HFF-Myc (cell line): ENCODE measurements around the gene RNF14.

Experiments
- DNase-seq: peaks from one replicate; pipeline ENCODE4 v3.0.0-alpha.2; 2011; ENCODE audit warnings: low read depth; ENCODE audit errors: extremely low read depth
- H3K4me3 ChIP-seq: replicated peaks from 2 replicates; pipeline ENCODE4 v1.5.1; 2011; ENCODE audit warnings: low read depth, mild to moderate bottlenecking, control low read depth, low read length
- TF ChIP-seq, protein P1 (sequence below): IDR thresholded peaks from 2 replicates; pipeline ENCODE4 v1.5.1; 2012; ENCODE audit warnings: mild to moderate bottlenecking, low read depth, low read length, control low read depth; ENCODE audit errors: missing control alignments

Gene RNF14

DNA sequence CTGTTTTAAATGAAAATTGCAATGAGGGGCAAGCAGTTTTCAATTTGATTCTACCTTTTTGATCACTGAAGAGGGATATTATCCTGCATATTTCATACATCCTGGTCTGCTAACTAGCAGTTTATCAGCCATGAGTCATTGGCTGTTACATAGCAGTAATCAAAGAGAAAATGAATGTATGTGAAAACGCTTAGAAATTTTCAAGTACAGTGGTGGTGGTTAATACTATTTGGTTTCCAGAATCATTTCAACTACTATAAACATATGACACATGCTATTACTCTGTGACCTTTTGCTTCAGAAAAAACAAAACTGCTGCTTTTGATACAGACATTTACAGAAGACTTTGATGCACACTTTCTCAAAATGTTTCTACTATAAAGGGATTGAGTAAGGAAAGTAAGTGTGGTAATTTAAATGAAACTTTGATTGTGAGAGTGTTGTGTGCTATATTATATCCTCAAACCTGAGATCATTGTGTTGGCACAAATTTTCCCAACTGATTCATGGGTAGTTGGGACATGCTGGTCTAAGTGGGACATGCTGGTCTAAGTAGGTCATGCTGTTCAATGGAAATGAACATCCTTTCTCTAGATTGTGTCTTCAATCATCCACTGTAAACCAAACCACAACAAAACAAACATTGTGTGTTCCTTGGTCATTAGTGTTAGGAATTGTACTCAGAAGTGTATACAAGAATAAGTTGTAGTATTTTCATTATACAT is 5.1 kb downstream of the RNF14 start:
- TF ChIP-seq, protein P1, sequence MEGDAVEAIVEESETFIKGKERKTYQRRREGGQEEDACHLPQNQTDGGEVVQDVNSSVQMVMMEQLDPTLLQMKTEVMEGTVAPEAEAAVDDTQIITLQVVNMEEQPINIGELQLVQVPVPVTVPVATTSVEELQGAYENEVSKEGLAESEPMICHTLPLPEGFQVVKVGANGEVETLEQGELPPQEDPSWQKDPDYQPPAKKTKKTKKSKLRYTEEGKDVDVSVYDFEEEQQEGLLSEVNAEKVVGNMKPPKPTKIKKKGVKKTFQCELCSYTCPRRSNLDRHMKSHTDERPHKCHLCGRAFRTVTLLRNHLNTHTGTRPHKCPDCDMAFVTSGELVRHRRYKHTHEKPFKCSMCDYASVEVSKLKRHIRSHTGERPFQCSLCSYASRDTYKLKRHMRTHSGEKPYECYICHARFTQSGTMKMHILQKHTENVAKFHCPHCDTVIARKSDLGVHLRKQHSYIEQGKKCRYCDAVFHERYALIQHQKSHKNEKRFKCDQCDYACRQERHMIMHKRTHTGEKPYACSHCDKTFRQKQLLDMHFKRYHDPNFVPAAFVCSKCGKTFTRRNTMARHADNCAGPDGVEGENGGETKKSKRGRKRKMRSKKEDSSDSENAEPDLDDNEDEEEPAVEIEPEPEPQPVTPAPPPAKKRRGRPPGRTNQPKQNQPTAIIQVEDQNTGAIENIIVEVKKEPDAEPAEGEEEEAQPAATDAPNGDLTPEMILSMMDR: no peak
- DNase-seq: no peak
- no peak overlapping the region for H3K4me3 ChIP-seq

DNA sequence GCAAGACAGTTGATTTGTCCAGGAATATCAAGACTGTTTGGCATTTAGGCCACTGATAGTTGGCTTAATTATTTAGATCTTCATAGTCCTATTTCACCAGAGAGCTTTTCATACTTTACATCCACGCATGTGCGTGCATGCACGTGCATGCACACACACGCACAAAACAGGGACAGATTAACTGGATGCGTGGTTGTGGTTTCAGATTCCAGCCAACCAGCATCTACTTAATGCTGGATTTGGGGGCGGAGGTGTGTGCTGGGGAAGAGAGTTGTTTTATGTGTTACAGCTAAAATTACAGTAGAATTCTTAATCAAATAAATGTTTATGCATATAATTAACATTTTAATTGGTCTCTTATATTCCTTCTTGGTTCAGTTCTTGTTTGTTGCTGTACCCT is 7.3 kb downstream of the RNF14 start:
- DNase-seq: no peak
- H3K4me3 ChIP-seq: no peak overlapping the region
- TF ChIP-seq, protein P1: no peak

DNA sequence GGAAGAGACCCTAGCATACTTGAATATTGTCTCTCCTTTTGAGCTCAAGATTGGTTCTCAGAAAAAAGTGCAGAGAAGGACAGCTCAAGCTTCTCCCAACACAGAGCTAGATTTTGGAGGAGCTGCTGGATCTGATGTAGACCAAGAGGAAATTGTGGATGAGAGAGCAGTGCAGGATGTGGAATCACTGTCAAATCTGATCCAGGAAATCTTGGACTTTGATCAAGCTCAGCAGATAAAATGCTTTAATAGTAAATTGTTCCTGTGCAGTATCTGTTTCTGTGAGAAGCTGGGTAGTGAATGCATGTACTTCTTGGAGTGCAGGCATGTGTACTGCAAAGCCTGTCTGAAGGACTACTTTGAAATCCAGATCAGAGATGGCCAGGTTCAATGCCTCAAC is 9.5 kb downstream of the RNF14 start:
- DNase-seq: no peak
- H3K4me3 ChIP-seq: no peak overlapping the region
- TF ChIP-seq, protein P1: no peak

DNA sequence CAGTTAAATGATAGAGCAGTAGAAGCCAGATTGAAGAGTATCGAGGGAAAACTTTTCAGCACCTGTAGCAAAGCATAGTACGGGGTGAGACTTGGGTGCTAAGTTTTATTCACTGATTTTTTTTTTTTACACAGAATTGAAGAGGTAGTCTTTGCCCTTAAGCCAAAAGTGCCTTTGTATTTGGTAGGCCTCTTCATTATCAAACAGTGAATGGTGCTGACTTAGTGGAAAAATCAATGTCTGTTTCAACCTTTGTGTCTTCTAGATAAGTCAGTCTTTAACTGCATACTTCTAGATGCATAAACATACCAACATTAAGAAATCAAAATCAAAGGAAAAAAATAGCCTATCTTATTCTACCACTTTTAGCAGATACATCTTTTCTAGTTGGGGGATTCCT is 13.7 kb downstream of the RNF14 start:
- TF ChIP-seq, protein P1: no peak
- no peak overlapping the region for H3K4me3 ChIP-seq
- DNase-seq: no peak

DNA sequence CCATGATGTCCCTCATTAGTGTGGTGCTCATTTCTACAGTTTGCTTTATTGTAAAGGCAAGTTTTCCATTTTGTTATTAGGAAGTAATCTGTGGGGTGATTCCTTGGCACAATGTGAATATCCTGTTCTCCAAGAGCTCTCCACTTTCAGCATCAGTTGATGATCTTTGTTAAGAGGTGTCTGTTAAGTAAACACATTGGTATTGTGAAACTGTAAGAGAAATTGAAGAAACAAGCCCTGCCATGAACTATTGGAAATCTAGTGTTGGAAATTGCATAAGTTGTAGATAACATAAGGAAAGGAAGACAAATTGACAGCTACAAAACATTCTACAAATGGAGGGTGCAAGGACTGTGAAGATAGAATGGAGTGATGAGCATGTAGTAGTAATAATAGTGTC is 17.2 kb downstream of the RNF14 start:
- no peak overlapping the region for H3K4me3 ChIP-seq
- TF ChIP-seq, protein P1: no peak
- DNase-seq: no peak

DNA sequence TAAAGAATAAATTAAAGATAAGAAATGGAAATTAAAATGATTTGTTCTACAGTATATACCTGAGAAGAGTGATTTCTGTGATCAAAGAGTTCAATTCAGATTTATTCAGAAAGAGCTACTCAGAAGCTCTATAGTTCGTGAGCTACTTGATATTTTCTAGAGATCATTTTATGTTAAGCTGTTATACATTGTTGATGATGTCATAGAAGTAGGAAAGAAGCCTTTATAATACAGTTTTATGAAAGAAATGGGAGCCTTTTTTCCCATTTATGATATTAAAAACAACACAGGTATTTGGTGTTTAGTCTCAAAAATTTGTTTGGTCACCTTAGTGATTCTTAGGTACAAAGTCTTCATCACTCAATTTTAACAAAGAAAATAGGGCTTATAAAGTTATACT is 20.8 kb downstream of the RNF14 start:
- DNase-seq: no peak
- H3K4me3 ChIP-seq: no peak overlapping the region
- TF ChIP-seq, protein P1: no peak
